OCI-LY7 (cell line): ENCODE data around the gene MRPL19. TPM values are rescaled to one million over a fixed set of nuclear protein-coding genes. Genes with fewer than 3 reads are reported as not detected.

ENCODE experiments used
- BruUV-seq: library from RNA; stranded (reverse); fragments of 400-500 nt; replicated peaks from 2 replicates; lab custom pipeline; 2021; lab: Mats Ljungman, UMichigan
- CTCF ChIA-PET: fragments of 300-600 bp; sonication (Branson Sonifier 250); formaldehyde crosslinking; loops from one replicate; lab custom pipeline; 2022; ENCODE audit warnings: antibody characterized with exemption; ENCODE audit not compliant: unreplicated experiment; lab: Charles Lee
- POLR2A ChIA-PET: fragments of 300-600 bp; sonication (Branson Sonifier 250); formaldehyde crosslinking; loops from one replicate; lab custom pipeline; 2022; ENCODE audit warnings: antibody characterized with exemption; lab: Charles Lee
- DNase-seq: peaks from one replicate; pipeline ENCODE4 v3.0.0-alpha.2; 2015; ENCODE audit warnings: low spot score
- H2AFZ ChIP-seq: fragments of 200-600 bp; sonication (generic), shearing (Covaris generic); 2 replicates; pipeline ENCODE4 v1.6.1; 2014; ENCODE audit warnings: mild to moderate bottlenecking, antibody characterized with exemption, low read length, moderate library complexity
- H3K27ac ChIP-seq: fragments of 200-600 bp; sonication (generic); 2 replicates; pipeline ENCODE4 v1.5.1; 2014; ENCODE audit warnings: mixed run types, low read depth, mild to moderate bottlenecking, moderate library complexity, low read length, inconsistent platforms; ENCODE audit not compliant: poor library complexity, severe bottlenecking
- H3K36me3 ChIP-seq: fragments of 200-600 bp; sonication (generic); 2 replicates; pipeline ENCODE4 v1.6.1; 2014; ENCODE audit warnings: mild to moderate bottlenecking, antibody characterized with exemption, low read length, moderate library complexity, mixed read lengths; ENCODE audit not compliant: insufficient read depth
- H3K4me1 ChIP-seq: fragments of 200-600 bp; sonication (generic); 2 replicates; pipeline ENCODE4 v1.5.1; 2014; ENCODE audit warnings: mild to moderate bottlenecking, low read length; ENCODE audit not compliant: insufficient read depth, poor library complexity, severe bottlenecking
- H3K4me2 ChIP-seq: fragments of 200-600 bp; sonication (generic); 2 replicates; pipeline ENCODE4 v1.6.1; 2014; ENCODE audit warnings: mild to moderate bottlenecking, low read length
- H3K4me3 ChIP-seq: fragments of 200-600 bp; sonication (generic); 2 replicates; pipeline ENCODE4 v1.5.1; 2014; ENCODE audit warnings: mild to moderate bottlenecking, low read depth, low read length; ENCODE audit not compliant: poor library complexity, severe bottlenecking
- H3K79me2 ChIP-seq: fragments of 200-600 bp; sonication (generic); 2 replicates; pipeline ENCODE4 v1.6.1; 2016; ENCODE audit warnings: low read depth, mild to moderate bottlenecking, low read length, moderate library complexity, mixed read lengths; ENCODE audit not compliant: insufficient read depth
- H3K9me2 ChIP-seq: fragments of 200-600 bp; sonication (generic); 2 replicates; pipeline ENCODE4 v1.6.1; 2016; ENCODE audit warnings: mild to moderate bottlenecking, low read length, mixed read lengths; ENCODE audit not compliant: insufficient read depth
- H3K9me3 ChIP-seq: fragments of 200-600 bp; sonication (generic); 2 replicates; pipeline ENCODE4 v1.6.1; 2014; ENCODE audit warnings: mild to moderate bottlenecking, mixed run types, low read length, mixed read lengths
- H4K20me1 ChIP-seq: fragments of 200-600 bp; sonication (generic); 2 replicates; pipeline ENCODE4 v1.6.1; 2014; ENCODE audit warnings: mild to moderate bottlenecking, antibody characterized with exemption, low read length, moderate library complexity, mixed read lengths; ENCODE audit not compliant: insufficient read depth
- EZH2phosphoT487 ChIP-seq: fragments of 200-600 bp; sonication (generic); IDR thresholded peaks from 2 replicates; pipeline ENCODE4 v1.6.1; 2018; ENCODE audit warnings: low read depth, borderline replicate concordance, mild to moderate bottlenecking, mixed run types, antibody characterized with exemption, low read length, moderate library complexity, mixed read lengths
- intact Hi-C: fragments of 100-400 bp; cut with micrococcal nuclease; formaldehyde crosslinking; loops from one replicate; pipeline ENCODE4 v1.10.0; 2022; ENCODE audit not compliant: unreplicated experiment
- total RNA-seq, 2 experiments: library from RNA; depleted of rRNA in 1 of 2; stranded (reverse); fragments of >200 nt in 1 of 2; shearing (Covaris generic) in 1 of 2; gene quantifications; 2 replicates each; pipeline ENCODE4 v1.2.3, GENCODE V29; 2014 to 2022
- TF ChIP-seq, protein P1 (sequence below): fragments of 200-600 bp; sonication (generic); conservative IDR thresholded peaks from 2 replicates; pipeline ENCODE4 v1.5.1; 2014; ENCODE audit warnings: mild to moderate bottlenecking, antibody characterized with exemption, low read length, moderate library complexity, mixed read lengths

MRPL19 gene
- total RNA-seq, 2 experiments from 2014 or later: 42.6 to 52.7 TPM

DNA sequence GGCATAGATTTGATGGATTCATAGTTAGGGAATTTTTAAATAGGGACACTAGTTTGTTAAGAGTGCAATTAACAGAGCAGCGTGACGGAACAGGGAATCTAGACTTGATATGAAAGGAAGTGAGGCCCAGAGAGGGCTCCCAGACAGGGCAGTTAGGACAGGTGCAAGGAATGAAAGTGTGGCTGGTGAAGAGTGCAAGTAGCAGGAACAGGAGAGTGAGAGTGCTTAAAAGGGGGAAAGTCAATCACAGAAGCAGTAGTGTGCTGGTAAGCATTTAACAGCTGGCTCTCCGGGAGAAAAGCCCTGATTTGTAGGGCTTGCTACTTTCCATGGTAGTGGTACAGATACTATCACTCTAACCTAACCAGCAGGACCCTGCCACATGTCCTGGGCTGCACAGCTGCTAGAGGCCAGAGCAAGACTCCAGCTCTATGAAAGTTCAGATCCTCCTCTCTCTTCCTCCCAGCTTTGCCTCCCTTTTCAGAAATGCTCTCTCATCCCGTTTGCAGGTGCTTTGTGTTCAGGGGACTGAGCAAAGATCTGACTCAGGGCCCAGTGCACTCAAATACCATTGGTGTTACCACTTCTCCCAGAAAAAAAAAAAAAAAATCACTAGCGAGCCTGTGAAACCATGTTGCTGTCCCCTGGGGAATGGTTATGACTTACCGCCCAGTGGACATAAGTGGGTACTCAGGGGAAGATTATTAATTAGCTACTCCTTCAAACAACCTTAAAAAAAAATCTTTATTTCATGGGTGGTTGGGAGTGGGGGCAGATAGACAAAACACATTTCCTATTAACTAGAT is 82.2 kb downstream of the MRPL19 start:
- H3K36me3 ChIP-seq: no peaks in the 10 kb centered on the region
- TF ChIP-seq EZH2phosphoT487: no peak
- TF ChIP-seq, protein P1, sequence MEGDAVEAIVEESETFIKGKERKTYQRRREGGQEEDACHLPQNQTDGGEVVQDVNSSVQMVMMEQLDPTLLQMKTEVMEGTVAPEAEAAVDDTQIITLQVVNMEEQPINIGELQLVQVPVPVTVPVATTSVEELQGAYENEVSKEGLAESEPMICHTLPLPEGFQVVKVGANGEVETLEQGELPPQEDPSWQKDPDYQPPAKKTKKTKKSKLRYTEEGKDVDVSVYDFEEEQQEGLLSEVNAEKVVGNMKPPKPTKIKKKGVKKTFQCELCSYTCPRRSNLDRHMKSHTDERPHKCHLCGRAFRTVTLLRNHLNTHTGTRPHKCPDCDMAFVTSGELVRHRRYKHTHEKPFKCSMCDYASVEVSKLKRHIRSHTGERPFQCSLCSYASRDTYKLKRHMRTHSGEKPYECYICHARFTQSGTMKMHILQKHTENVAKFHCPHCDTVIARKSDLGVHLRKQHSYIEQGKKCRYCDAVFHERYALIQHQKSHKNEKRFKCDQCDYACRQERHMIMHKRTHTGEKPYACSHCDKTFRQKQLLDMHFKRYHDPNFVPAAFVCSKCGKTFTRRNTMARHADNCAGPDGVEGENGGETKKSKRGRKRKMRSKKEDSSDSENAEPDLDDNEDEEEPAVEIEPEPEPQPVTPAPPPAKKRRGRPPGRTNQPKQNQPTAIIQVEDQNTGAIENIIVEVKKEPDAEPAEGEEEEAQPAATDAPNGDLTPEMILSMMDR: no peak
- no peaks in the 10 kb centered on the region for H3K4me1 ChIP-seq
- H3K79me2 ChIP-seq: no peaks in the 10 kb centered on the region
- DNase-seq: no peak
- no peaks in the 10 kb centered on the region for H3K9me2 ChIP-seq
- no peak overlapping the region for H3K4me3 ChIP-seq
- H4K20me1 ChIP-seq: no peaks in the 10 kb centered on the region
- no peak overlapping the region for H3K27ac ChIP-seq
- no peak overlapping the region for H2AFZ ChIP-seq
- POLR2A ChIA-PET: interaction anchor here (1.0 kb wide), 1 partner anchor 9 kb away, joined by 3 read pairs; no protein-coding TSS in a partner anchor
- CTCF ChIA-PET: no interaction called here
- intact Hi-C loops: no loop called here
- no peak overlapping the region for H3K4me2 ChIP-seq
- H3K9me3 ChIP-seq: no peaks in the 10 kb centered on the region
- BruUV-seq: no TSS peak

DNA sequence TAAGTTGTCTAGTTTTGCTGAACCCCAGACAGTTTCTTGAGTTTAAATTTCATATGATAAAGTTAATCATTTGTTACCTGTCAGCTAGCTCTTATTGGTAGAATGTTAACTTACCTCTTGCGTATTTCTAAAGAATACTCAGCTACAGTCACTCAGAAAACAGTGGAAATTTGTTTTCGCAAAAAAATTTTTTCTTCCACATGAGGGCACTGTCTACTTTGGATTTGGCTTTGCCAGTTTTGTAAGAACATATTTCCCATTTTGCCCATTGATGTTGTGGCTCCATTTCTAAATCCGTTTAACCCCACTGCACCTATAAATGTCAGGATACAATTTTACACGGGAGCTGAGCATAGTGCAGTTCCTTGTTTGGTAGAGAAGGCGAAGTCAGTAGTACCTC is 83.3 kb downstream of the MRPL19 start:
- Histone ChIP-seq H3K9me3 (no peaks in the 10 kb centered on the region), H4K20me1 (no peaks in the 10 kb centered on the region), H3K36me3 (no peaks in the 10 kb centered on the region), H3K27ac (no peak overlapping the region), H2AFZ (no peak overlapping the region), H3K9me2 (no peaks in the 10 kb centered on the region), H3K4me3 (no peak overlapping the region), H3K4me2 (no peak overlapping the region), H3K4me1 (no peaks in the 10 kb centered on the region), H3K79me2 (no peaks in the 10 kb centered on the region)
- no TSS peak for BruUV-seq
- TF ChIP-seq, protein P1: peak; percentile 65
- TF ChIP-seq EZH2phosphoT487: no peak
- ChIA-PET CTCF (no interaction called here), POLR2A (interaction anchor here (0.6 kb wide), 2 partner anchors 23 to 72 kb away, joined by 3 to 4 read pairs; no protein-coding TSS in a partner anchor)
- DNase-seq: no peak
- intact Hi-C loops: no loop called here

DNA sequence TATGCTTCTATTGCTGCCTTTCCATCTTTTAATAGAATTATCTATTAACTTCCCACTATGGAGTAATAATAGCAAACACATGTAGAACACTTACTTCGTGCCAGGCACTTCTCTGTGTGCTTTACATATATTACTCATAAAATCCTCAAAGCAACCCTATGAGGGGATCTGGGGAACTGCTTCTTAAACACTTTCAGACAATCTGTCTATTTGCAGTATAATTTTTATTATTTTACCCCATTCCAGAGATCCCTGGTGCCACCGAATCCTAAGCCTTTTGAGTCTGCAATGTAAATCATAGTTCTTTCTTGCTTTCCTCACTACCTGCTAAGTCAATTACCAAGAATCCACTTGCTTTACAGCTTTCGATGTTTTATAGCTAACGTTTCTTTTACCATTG is 89.7 kb downstream of the MRPL19 start:
- Histone ChIP-seq H2AFZ (no peak overlapping the region), H3K4me2 (no peak overlapping the region), H4K20me1 (no peaks in the 10 kb centered on the region), H3K4me1 (no peaks in the 10 kb centered on the region), H3K27ac (no peak overlapping the region), H3K36me3 (no peaks in the 10 kb centered on the region), H3K9me2 (no peaks in the 10 kb centered on the region), H3K79me2 (no peaks in the 10 kb centered on the region), H3K4me3 (no peak overlapping the region), H3K9me3 (no peaks in the 10 kb centered on the region)
- no peak for DNase-seq
- BruUV-seq: no TSS peak
- ChIA-PET POLR2A (interaction anchor here (0.6 to 0.7 kb wide), 2 partner anchors 903 to 1284 kb away, joined by 3 to 4 read pairs; no protein-coding TSS in a partner anchor), CTCF (no interaction called here)
- TF ChIP-seq, protein P1: no peak
- TF ChIP-seq EZH2phosphoT487: no peak
- intact Hi-C loops: no loop called here
